Measurements from ENCODE around the gene PGM5.

PGM5 gene

GRCh38 chr9:68493958-68494577, 137.7 kb downstream of the PGM5 start:
- no peak overlapping the region for H2BK15ac ChIP-seq (ENCODE audit: low read length)
- no peak for DNase-seq (ENCODE audit: low spot score)
- H2BK5ac ChIP-seq (ENCODE audit: low read length), result no peak overlapping the region
- no peak overlapping the region for H2AK5ac ChIP-seq (ENCODE audit: low read depth, low read length)
- H3K18ac ChIP-seq (ENCODE audit: low read length), result no peak overlapping the region
- H3K23ac ChIP-seq (ENCODE audit: low read depth, low read length, poor library complexity), result no peak overlapping the region
- H3K27me3 ChIP-seq (ENCODE audit: control insufficient read depth in 3 of 3, insufficient read depth in 3 of 3, low read depth in 1 of 3, low read length in 3 of 3), result peaks cover 0 to 55% (median 0%) of the 10 kb centered on the region in 3 experiments
- no peak overlapping the region for H3K4me3 ChIP-seq (ENCODE audit: low read length in 2 of 2)
- no peak overlapping the region for H3K9ac ChIP-seq (ENCODE audit: low read depth, low read length, poor library complexity)
- H2BK12ac ChIP-seq (ENCODE audit: low read length), result no peak overlapping the region
- H3K4me2 ChIP-seq (ENCODE audit: insufficient read depth, low read length, poor library complexity, severe bottlenecking), result no peak overlapping the region
- no peak overlapping the region for H3K14ac ChIP-seq (ENCODE audit: low read length)
- H3K9me3 ChIP-seq (replicated peaks in 1 of 2; ENCODE audit: control insufficient read depth in 2 of 2, insufficient read depth in 1 of 2, low read depth in 1 of 2, low read length in 2 of 2), result no peaks in the 10 kb centered on the region
- no peak overlapping the region for H4K8ac ChIP-seq (ENCODE audit: low read depth, low read length)
- no CpG with 5 or more reads among the region's 3 CpGs for WGBS, 2 donors (ENCODE audit: extremely low coverage in 2 of 2, insufficient read length in 2 of 2, insufficient replicate concordance in 1 of 2)
- H3K79me1 ChIP-seq (ENCODE audit: low read depth, low read length), result no peaks in the 10 kb centered on the region
- H3K36me3 ChIP-seq (replicated peaks in 1 of 2; ENCODE audit: control insufficient read depth in 2 of 2, insufficient read depth in 2 of 2, low read length in 2 of 2), result no peaks in the 10 kb centered on the region
- H2BK120ac ChIP-seq (ENCODE audit: low read depth, low read length), result no peak overlapping the region
- H3K27ac ChIP-seq (replicated peaks; ENCODE audit: low read length), result no peak overlapping the region
- H3K4me1 ChIP-seq (ENCODE audit: control insufficient read depth in 2 of 2, insufficient read depth in 1 of 2, low read depth in 1 of 2, low read length in 2 of 2), result peaks cover 0 to 4% of the 10 kb centered on the region in 2 donors
- no peak overlapping the region for H3K4ac ChIP-seq (ENCODE audit: low read length)
- H2AFZ ChIP-seq (ENCODE audit: low read length), result no peak overlapping the region
- no peak overlapping the region for H4K91ac ChIP-seq (ENCODE audit: low read depth, low read length, poor library complexity)

- H3K27me3 ChIP-seq (ENCODE audit: control insufficient read depth in 3 of 3, insufficient read depth in 3 of 3, low read depth in 1 of 3, low read length in 3 of 3), result peaks cover 0 to 59% (median 0%) of the 10 kb centered on the region in 3 experiments
- no peaks in the 10 kb centered on the region for H3K36me3 ChIP-seq (replicated peaks in 1 of 2; ENCODE audit: control insufficient read depth in 2 of 2, insufficient read depth in 2 of 2, low read length in 2 of 2)
These were observed 138.8 kb downstream of the PGM5 start for GRCh38 chr9:68495247-68495646.

GRCh38 chr9:68496356-68496755, 139.9 kb downstream of the PGM5 start:
- no peak overlapping the region for H3K4me3 ChIP-seq (ENCODE audit: low read length in 2 of 2)
- H3K36me3 ChIP-seq (replicated peaks in 1 of 2; ENCODE audit: control insufficient read depth in 2 of 2, insufficient read depth in 2 of 2, low read length in 2 of 2), result no peaks in the 10 kb centered on the region
- H3K18ac ChIP-seq (ENCODE audit: low read length), result no peak overlapping the region
- H3K9me3 ChIP-seq (replicated peaks in 1 of 2; ENCODE audit: control insufficient read depth in 2 of 2, insufficient read depth in 1 of 2, low read depth in 1 of 2, low read length in 2 of 2), result no peaks in the 10 kb centered on the region
- H4K91ac ChIP-seq (ENCODE audit: low read depth, low read length, poor library complexity), result no peak overlapping the region
- H2BK12ac ChIP-seq (ENCODE audit: low read length), result no peak overlapping the region
- no peak overlapping the region for H2AFZ ChIP-seq (ENCODE audit: low read length)
- no peak overlapping the region for H3K4me2 ChIP-seq (ENCODE audit: insufficient read depth, low read length, poor library complexity, severe bottlenecking)
- H3K14ac ChIP-seq (ENCODE audit: low read length), result no peak overlapping the region
- no peak overlapping the region for H3K27ac ChIP-seq (replicated peaks; ENCODE audit: low read length)
- no peak overlapping the region for H2BK120ac ChIP-seq (ENCODE audit: low read depth, low read length)
- H3K27me3 ChIP-seq (ENCODE audit: control insufficient read depth in 3 of 3, insufficient read depth in 3 of 3, low read depth in 1 of 3, low read length in 3 of 3), result peaks cover 0 to 63% (median 0%) of the 10 kb centered on the region in 3 experiments
- H2AK5ac ChIP-seq (ENCODE audit: low read depth, low read length), result no peak overlapping the region
- H3K4ac ChIP-seq (ENCODE audit: low read length), result no peak overlapping the region
- DNase-seq (ENCODE audit: low spot score), result no peak
- no peak overlapping the region for H3K9ac ChIP-seq (ENCODE audit: low read depth, low read length, poor library complexity)
- H4K8ac ChIP-seq (ENCODE audit: low read depth, low read length), result no peak overlapping the region
- H3K4me1 ChIP-seq (ENCODE audit: control insufficient read depth in 2 of 2, insufficient read depth in 1 of 2, low read depth in 1 of 2, low read length in 2 of 2), result peaks cover 2 to 6% of the 10 kb centered on the region in 2 donors
- no peak overlapping the region for H2BK15ac ChIP-seq (ENCODE audit: low read length)
- no peak overlapping the region for H2BK5ac ChIP-seq (ENCODE audit: low read length)
- no peak overlapping the region for H3K23ac ChIP-seq (ENCODE audit: low read depth, low read length, poor library complexity)
- H3K79me1 ChIP-seq (ENCODE audit: low read depth, low read length), result no peaks in the 10 kb centered on the region

More at GRCh38 chr9:68495247-68495646, 138.8 kb downstream of the PGM5 start:
- Histone ChIP-seq H3K9ac (ENCODE audit: low read depth, low read length, poor library complexity) (no peak overlapping the region), H3K9me3 (replicated peaks in 1 of 2; ENCODE audit: control insufficient read depth in 2 of 2, insufficient read depth in 1 of 2, low read depth in 1 of 2, low read length in 2 of 2) (no peaks in the 10 kb centered on the region), H2BK5ac (ENCODE audit: low read length) (no peak overlapping the region), H2BK12ac (ENCODE audit: low read length) (no peak overlapping the region), H3K79me1 (ENCODE audit: low read depth, low read length) (no peaks in the 10 kb centered on the region), H3K4me3 (ENCODE audit: low read length in 2 of 2) (no peak overlapping the region), H3K14ac (ENCODE audit: low read length) (no peak overlapping the region), H3K4me2 (ENCODE audit: insufficient read depth, low read length, poor library complexity, severe bottlenecking) (no peak overlapping the region), H2BK15ac (ENCODE audit: low read length) (no peak overlapping the region), H3K18ac (ENCODE audit: low read length) (no peak overlapping the region), H2AK5ac (ENCODE audit: low read depth, low read length) (no peak overlapping the region), H4K8ac (ENCODE audit: low read depth, low read length) (no peak overlapping the region), H3K23ac (ENCODE audit: low read depth, low read length, poor library complexity) (no peak overlapping the region), H3K4me1 (ENCODE audit: control insufficient read depth in 2 of 2, insufficient read depth in 1 of 2, low read depth in 1 of 2, low read length in 2 of 2) (peaks cover 0 to 4% of the 10 kb centered on the region in 2 donors), H3K4ac (ENCODE audit: low read length) (no peak overlapping the region), H3K27ac (replicated peaks; ENCODE audit: low read length) (no peak overlapping the region), H4K91ac (ENCODE audit: low read depth, low read length, poor library complexity) (no peak overlapping the region), H2AFZ (ENCODE audit: low read length) (no peak overlapping the region), H2BK120ac (ENCODE audit: low read depth, low read length) (no peak overlapping the region)
- WGBS, 2 donors (ENCODE audit: extremely low coverage in 2 of 2, insufficient read length in 2 of 2, insufficient replicate concordance in 1 of 2), result no CpG with 5 or more reads among the region's 1 CpG
- DNase-seq (ENCODE audit: low spot score), result no peak

GRCh38 chr9:68497629-68498028, 141.2 kb downstream of the PGM5 start:
- no CpG with 5 or more reads among the region's 1 CpG for WGBS, 2 donors (ENCODE audit: extremely low coverage in 2 of 2, insufficient read length in 2 of 2, insufficient replicate concordance in 1 of 2)
- Histone ChIP-seq H3K36me3 (replicated peaks in 1 of 2; ENCODE audit: control insufficient read depth in 2 of 2, insufficient read depth in 2 of 2, low read length in 2 of 2) (no peaks in the 10 kb centered on the region), H2BK15ac (ENCODE audit: low read length) (no peak overlapping the region), H4K8ac (ENCODE audit: low read depth, low read length) (no peak overlapping the region), H2BK12ac (ENCODE audit: low read length) (no peak overlapping the region), H3K79me1 (ENCODE audit: low read depth, low read length) (no peaks in the 10 kb centered on the region), H3K4me3 (ENCODE audit: low read length in 2 of 2) (no peak overlapping the region), H3K18ac (ENCODE audit: low read length) (no peak overlapping the region), H3K4me2 (ENCODE audit: insufficient read depth, low read length, poor library complexity, severe bottlenecking) (no peak overlapping the region), H2BK5ac (ENCODE audit: low read length) (no peak overlapping the region), H2BK120ac (ENCODE audit: low read depth, low read length) (no peak overlapping the region), H4K91ac (ENCODE audit: low read depth, low read length, poor library complexity) (no peak overlapping the region), H3K23ac (ENCODE audit: low read depth, low read length, poor library complexity) (no peak overlapping the region), H3K4ac (ENCODE audit: low read length) (no peak overlapping the region), H3K9me3 (replicated peaks in 1 of 2; ENCODE audit: control insufficient read depth in 2 of 2, insufficient read depth in 1 of 2, low read depth in 1 of 2, low read length in 2 of 2) (no peaks in the 10 kb centered on the region), H3K14ac (ENCODE audit: low read length) (no peak overlapping the region), H3K9ac (ENCODE audit: low read depth, low read length, poor library complexity) (no peak overlapping the region), H2AFZ (ENCODE audit: low read length) (no peak overlapping the region), H2AK5ac (ENCODE audit: low read depth, low read length) (no peak overlapping the region), H3K27me3 (ENCODE audit: control insufficient read depth in 3 of 3, insufficient read depth in 3 of 3, low read depth in 1 of 3, low read length in 3 of 3) (peaks cover 0 to 64% (median 0%) of the 10 kb centered on the region in 3 experiments), H3K27ac (replicated peaks; ENCODE audit: low read length) (no peak overlapping the region), H3K4me1 (ENCODE audit: control insufficient read depth in 2 of 2, insufficient read depth in 1 of 2, low read depth in 1 of 2, low read length in 2 of 2) (peaks cover 2 to 6% of the 10 kb centered on the region in 2 donors)
- DNase-seq (ENCODE audit: low spot score), result no peak

Measured in neuronal stem cell (in vitro differentiated cells).